ENCODE measurements around the gene POC5.
A peak's percentile ranks its signal among the peaks of the same experiment; 100 is the strongest.
"Not testable (repeated sequence)": the region's sequence is repeated elsewhere in the genome, so short reads cannot be mapped to it uniquely, and the experiment has no call there.

POC5 gene

GRCh38 chr5:75706016-75706415, 11.2 kb downstream of the POC5 start:
- DNase-seq (ENCODE audit: low read depth in 2 of 2) = no peak

GRCh38 chr5:75701856-75702255, 15.4 kb downstream of the POC5 start:
- no peak for DNase-seq (ENCODE audit: low read depth in 2 of 2)

DNA sequence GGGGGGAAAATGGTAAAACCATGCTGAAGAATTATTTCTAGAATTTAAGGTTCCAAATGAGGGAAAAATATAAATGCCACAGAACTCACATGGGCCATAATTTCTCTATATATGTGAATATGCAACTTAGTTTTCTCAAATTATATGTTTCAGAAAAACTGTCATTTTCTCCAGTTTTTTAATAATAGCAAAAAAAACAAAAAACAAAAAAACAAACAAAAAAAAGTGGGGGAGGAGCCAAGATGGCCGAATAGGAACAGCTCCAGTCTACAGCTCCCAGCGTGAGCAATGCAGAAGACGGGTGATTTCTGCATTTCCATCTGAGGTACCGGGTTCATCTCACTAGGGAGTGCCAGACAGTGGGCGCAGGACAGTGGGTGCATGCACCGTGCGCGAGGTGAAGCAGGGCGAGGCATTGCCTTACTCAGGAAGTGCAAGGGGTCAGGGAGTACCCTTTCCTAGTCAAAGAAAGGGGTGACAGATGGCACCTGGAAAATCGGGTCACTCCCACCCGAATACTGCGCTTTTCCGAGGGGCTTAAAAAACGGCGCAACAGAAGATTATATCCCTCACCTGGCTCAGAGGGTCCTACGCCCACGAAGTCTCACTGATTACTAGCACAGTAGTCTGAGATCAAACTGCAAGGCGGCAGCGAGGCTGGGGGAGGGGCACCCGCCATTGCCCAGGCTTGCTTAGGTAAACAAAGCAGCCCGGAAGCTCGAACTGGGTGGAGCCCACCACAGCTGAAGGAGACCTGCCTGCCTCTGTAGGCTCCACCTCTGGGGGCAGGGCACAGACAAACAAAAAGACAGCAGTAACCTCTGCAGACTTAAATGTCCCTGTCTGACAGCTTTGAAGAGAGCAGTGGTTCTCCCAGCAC, 21.5 kb downstream of the POC5 start:
- DNase-seq (ENCODE audit: low read depth in 2 of 2) = not testable (repeated sequence)

DNA sequence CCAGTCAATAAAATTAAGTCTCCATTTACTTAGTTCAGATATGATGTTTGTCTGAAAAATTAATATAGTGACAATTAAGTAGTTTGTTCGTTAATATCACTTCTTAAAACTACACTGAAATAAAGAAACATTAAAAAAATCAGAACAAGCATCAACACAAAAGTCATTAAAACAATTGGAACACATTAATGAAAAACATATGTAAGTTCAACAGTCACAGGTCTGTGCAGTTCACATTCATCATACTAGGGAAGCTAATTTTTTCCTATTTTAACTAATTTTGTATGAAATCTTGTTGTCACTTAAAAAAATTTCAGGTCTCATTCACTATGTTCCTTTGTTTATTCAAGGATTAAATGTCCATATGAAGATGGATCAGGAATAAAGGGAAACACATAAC, 22.5 kb downstream of the POC5 start:
- no peak for DNase-seq (ENCODE audit: low read depth in 2 of 2)

GRCh38 chr5:75690669-75691068, 26.6 kb downstream of the POC5 start:
- DNase-seq (ENCODE audit: low read depth in 2 of 2) = no peak

- DNase-seq (ENCODE audit: low read depth in 2 of 2) = no peak
Observed at GRCh38 chr5:75686480-75686879, 30.8 kb downstream of the POC5 start.

GRCh38 chr5:75685141-75685540, 32.1 kb downstream of the POC5 start:
- DNase-seq (ENCODE audit: low read depth in 2 of 2) = no peak

- peak; percentile 16 to 17 for DNase-seq (ENCODE audit: low read depth in 2 of 2)
Observed at GRCh38 chr5:75681125-75681830, 36.0 kb downstream of the POC5 start.

GRCh38 chr5:75678155-75678554, 39.1 kb downstream of the POC5 start:
- DNase-seq (ENCODE audit: low read depth in 2 of 2) = no peak

DNA sequence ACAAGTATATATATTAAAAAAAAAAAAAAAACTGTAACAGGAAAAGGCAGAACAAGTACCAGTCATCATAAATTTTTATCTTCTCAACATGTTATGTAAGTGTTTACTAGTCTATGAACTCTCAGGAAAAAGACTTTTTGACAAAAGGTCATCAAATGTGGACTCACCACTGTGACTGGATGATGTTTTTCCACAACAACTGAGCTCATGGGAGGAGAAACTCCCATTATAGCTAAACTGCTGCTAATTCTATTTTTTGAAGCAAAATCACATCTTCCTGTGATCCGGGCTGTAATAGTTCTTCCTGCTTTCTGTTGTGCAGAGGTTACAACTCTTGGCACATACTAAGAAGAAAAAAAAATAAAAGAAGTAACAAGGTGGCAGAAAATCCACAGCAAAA, 39.6 kb downstream of the POC5 start:
- no peak for DNase-seq (ENCODE audit: low read depth in 2 of 2)

- no peak for DNase-seq (ENCODE audit: low read depth in 2 of 2)
Observed at GRCh38 chr5:75675783-75676182, 41.5 kb downstream of the POC5 start.

- DNase-seq (ENCODE audit: low read depth in 2 of 2) = no peak
Observed at GRCh38 chr5:75672616-75673015, 44.6 kb downstream of the POC5 start.

DNA sequence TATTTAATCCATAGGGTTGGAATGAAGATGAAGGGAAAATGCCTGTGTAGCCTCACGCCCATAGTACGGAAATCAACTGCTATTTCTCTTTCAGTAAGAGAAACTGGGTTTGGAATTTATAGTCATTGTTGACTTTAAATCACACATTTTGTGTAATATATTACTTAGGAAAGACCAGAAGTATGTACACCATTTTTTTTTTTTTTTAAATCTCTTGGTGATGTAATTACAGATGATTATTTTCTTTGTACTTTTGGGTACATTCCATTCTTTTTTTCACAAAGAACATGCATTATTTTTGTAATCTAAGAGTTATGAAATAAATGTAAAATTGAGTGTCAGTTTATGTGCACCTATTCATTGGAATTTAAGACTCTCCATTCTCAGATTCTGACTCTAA, 45.7 kb downstream of the POC5 start:
- no peak for DNase-seq (ENCODE audit: low read depth in 2 of 2)

DNA sequence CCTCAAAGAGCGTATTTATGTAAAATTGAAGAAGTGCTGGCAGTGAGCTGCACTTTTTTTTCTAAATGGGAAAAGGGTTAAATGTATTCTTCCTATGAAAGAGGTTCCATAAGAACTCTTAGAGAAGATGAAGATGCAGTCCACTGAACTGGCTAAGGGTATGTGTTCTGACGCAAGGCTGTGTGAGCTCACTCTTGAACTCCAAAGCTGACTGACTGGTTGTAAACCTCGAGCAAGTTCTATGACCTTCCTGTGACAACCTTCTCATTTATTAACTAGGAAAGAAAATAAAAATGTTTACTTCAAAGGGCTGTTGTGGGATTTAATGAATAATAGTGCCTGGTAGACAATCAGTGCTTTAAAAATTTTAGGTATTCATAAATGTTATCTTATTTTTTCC, 46.7 kb downstream of the POC5 start:
- DNase-seq (ENCODE audit: low read depth in 2 of 2) = no peak

DNA sequence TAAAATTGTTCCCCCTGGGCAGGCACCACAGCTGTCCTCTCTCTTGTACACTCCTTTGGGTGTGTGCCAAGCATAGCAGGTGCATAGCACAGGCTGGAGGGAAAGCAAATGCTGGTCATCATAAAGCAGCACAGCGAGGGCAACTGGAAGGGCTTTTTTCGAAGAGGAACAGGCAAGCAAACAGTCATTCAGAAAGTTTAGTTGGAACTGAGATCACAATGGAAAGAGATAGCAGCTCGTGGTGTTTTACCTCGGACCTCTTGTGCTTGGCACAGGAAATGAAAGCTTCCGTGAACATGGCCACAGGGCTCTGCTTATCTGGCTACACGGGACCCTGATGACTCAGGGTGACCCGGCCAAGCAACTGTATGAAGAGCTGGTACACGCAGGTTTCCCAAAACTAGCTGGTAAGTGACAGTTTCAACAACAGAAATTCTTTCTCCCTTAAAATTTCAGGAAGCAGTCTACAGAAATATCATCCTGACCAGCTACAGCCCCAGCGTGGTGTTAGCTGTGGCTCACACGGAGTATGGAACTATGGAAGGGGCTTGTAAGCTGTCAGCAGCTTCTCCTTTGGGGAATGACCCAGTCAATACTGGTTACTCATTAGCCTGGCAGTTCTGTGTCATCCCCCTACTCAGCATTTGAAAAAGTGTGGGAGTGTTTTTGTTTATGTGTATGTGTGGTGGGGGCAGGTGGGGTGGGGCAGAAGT, 48.1 kb downstream of the POC5 start:
- DNase-seq (ENCODE audit: low read depth in 2 of 2) = no peak

DNA sequence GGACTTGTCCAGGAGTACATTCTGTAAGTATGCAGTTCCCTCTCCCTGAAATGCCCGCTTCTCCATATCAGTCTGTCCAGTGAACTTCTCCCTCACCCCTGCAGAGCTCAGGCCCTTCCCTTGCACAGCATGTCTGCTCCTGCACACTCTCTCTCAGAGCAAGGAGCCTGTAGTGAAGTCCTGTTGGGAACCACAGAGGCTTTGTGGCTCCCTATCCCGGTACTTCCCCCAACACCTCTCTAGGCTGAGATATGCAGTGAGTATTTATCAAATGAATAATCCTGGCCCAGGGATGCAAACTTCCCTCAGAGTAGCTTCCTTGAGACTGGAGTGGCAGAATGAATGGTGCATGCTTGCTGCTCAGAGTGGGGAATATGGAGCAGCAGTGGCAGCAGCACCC, 48.8 kb downstream of the POC5 start:
- no peak for DNase-seq (ENCODE audit: low read depth in 2 of 2)

- DNase-seq (ENCODE audit: low read depth in 2 of 2) = no peak
Observed at GRCh38 chr5:75667586-75667985, 49.7 kb downstream of the POC5 start.

- DNase-seq (ENCODE audit: low read depth in 2 of 2) = no peak
Observed at GRCh38 chr5:75666801-75667200, 50.4 kb downstream of the POC5 start.

GRCh38 chr5:75664979-75665378, 52.3 kb downstream of the POC5 start:
- no peak for DNase-seq (ENCODE audit: low read depth in 2 of 2)

- no peak for DNase-seq (ENCODE audit: low read depth in 2 of 2)
Observed at GRCh38 chr5:75663579-75664284, 53.5 kb downstream of the POC5 start.

DNA sequence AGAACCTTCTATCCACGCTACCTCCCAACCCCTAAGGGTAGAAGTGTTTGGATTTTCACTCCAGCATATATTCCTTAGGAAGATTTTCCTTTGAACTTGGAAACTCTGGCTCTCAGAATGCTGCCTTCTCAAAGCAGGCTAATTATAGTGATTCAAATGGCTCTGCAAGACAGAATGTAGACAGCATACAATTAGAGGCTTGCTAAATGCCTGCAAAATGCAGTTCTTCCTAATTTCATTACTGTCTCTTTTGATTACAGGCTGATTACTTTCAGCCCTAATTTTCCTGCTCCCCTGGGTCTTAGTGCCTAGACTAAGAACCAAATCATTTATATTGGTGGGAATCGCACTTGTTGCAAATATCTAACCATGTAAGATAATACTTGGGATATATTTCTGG, 55.2 kb downstream of the POC5 start:
- DNase-seq (ENCODE audit: low read depth in 2 of 2) = no peak

All from fibroblast of skin of left biceps (primary cell).